ENCODE results near the gene IL20RA. TPM values are rescaled to one million over a fixed set of nuclear protein-coding genes. Genes with fewer than 3 reads are reported as not detected.

Gene IL20RA
- polyA plus RNA-seq, 1 of the 3 experiments (the other 2 are of a cell fraction): 0.10 TPM

GRCh38 chr6:137020776-137021175 lies 24.0 kb downstream of the IL20RA start:
- Histone ChIP-seq H3F3A (replicated peaks; ENCODE audit: insufficient read depth) (no peaks in the 10 kb centered on the region), H3K4me2 (no peak overlapping the region), H3K36me3 (replicated peaks in 1 of 2; ENCODE audit: control insufficient read depth in 1 of 2, insufficient read depth in 2 of 2, low read length in 1 of 2) (no peaks in the 10 kb centered on the region), H3K4me1 (ENCODE audit: control insufficient read depth in 1 of 2, insufficient read depth in 2 of 2, low read depth in 1 of 2, low read length in 1 of 2) (peaks cover 0 to 8% of the 10 kb centered on the region in 2 experiments; a peak in 2 of 4 replicates), H3K27me3 (ENCODE audit: insufficient read depth) (no peaks in the 10 kb centered on the region), H3K4me3 (ENCODE audit: low read depth in 2 of 2, low read length in 1 of 2) (no peak overlapping the region), H3K9ac (no peak overlapping the region), H3K9me3 (no peaks in the 10 kb centered on the region), H3K27ac (ENCODE audit: low read depth in 2 of 2, low read length in 1 of 2) (peak overlapping the region in 1 of 2 experiments; percentile 90; a peak in 2 of 4 replicates), H3K79me2 (ENCODE audit: insufficient read depth) (no peaks in the 10 kb centered on the region), H3K9me2 (no peaks in the 10 kb centered on the region), H4K20me1 (ENCODE audit: insufficient read depth) (no peaks in the 10 kb centered on the region), H2AFZ (ENCODE audit: low read depth) (no peak overlapping the region)
- WGBS (ENCODE audit: low lambda C conversion rate): 15% methylated on average over 4 of the region's 4 CpGs
- ChIA-PET CTCF (interaction anchor here (0.8 to 1.5 kb wide), 7 partner anchors 9 to 197 kb away, joined by 3 to 6 read pairs (median 3); no protein-coding TSS in a partner anchor), POLR2A (interaction anchor here (0.7 to 1.7 kb wide), 5 partner anchors 30 to 194 kb away, joined by 3 to 12 read pairs (median 6); partner anchors contain the start of gene SLC35D3)
- peak; percentile 38 for DNase-seq
- TF ChIP-seq NRF1 (IDR thresholded peaks at IDR 0.05; ENCODE audit: low read depth, low read length) (no peak), RAD21 (IDR thresholded peaks at IDR 0.05; ENCODE audit: low read length) (peak; percentile 35; the same call in 1 of the 2 replicates), RXRA (IDR thresholded peaks at IDR 0.05; ENCODE audit: borderline replicate concordance, low read depth) (no peak), SIN3A (IDR thresholded peaks at IDR 0.05; ENCODE audit: borderline replicate concordance, low read depth, low read length) (no peak), MAX (IDR thresholded peaks at IDR 0.05; ENCODE audit: low read depth) (no peak), REST (IDR thresholded peaks at IDR 0.05; ENCODE audit: low read depth, low read length) (no peak), TCF12 (IDR thresholded peaks at IDR 0.05) (no peak), MXI1 (IDR thresholded peaks at IDR 0.05; ENCODE audit: low read depth, low read length) (peak; percentile 53; the same call in 1 of the 2 replicates), POLR2AphosphoS5 (IDR thresholded peaks at IDR 0.05; ENCODE audit: low read depth, low read length) (no peak), RCOR1 (IDR thresholded peaks at IDR 0.05; ENCODE audit: low read length) (peak; percentile 72), CHD2 (IDR thresholded peaks at IDR 0.05; ENCODE audit: low read length, partially characterized antibody) (peak; percentile 61), EP300 (IDR thresholded peaks at IDR 0.05; ENCODE audit: borderline replicate concordance in 1 of 2, low read depth in 1 of 2, low read length in 1 of 2) (peak in 1 of 2 experiments; percentile 95; a peak in 2 of 4 replicates), GATA2 (CRISPR knock-in tag; IDR thresholded peaks at IDR 0.05) (peak; percentile 81), FOSL2 (IDR thresholded peaks at IDR 0.05; ENCODE audit: borderline replicate concordance, low read depth) (no peak), FOXJ3 (CRISPR knock-in tag; IDR thresholded peaks at IDR 0.05) (0 out of 2 replicates have a peak, but pooled peaks have one; percentile 10), MEF2A (IDR thresholded peaks at IDR 0.05; ENCODE audit: borderline replicate concordance, low read depth) (no peak), TAF1 (IDR thresholded peaks at IDR 0.05; ENCODE audit: borderline replicate concordance, low read depth, low read length) (no peak)
- TF ChIP-seq, protein P1, sequence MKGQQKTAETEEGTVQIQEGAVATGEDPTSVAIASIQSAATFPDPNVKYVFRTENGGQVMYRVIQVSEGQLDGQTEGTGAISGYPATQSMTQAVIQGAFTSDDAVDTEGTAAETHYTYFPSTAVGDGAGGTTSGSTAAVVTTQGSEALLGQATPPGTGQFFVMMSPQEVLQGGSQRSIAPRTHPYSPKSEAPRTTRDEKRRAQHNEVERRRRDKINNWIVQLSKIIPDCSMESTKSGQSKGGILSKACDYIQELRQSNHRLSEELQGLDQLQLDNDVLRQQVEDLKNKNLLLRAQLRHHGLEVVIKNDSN (IDR thresholded peaks at IDR 0.05; ENCODE audit: borderline replicate concordance, low read depth): no peak
- TF ChIP-seq, protein P2, sequence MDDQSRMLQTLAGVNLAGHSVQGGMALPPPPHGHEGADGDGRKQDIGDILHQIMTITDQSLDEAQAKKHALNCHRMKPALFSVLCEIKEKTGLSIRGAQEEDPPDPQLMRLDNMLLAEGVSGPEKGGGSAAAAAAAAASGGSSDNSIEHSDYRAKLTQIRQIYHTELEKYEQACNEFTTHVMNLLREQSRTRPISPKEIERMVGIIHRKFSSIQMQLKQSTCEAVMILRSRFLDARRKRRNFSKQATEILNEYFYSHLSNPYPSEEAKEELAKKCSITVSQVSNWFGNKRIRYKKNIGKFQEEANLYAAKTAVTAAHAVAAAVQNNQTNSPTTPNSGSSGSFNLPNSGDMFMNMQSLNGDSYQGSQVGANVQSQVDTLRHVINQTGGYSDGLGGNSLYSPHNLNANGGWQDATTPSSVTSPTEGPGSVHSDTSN (IDR thresholded peaks at IDR 0.05): no peak

Measured in SK-N-SH (cell line).